Measurements from ENCODE around the gene JADE2. TPM values are rescaled to one million over a fixed set of nuclear protein-coding genes. Genes with fewer than 3 reads are reported as not detected.
"Not testable (repeated sequence)": the region's sequence is repeated elsewhere in the genome, so short reads cannot be mapped to it uniquely, and the experiment has no call there.

Gene JADE2
- polyA plus RNA-seq, 1 donor: 1.9 TPM

DNA sequence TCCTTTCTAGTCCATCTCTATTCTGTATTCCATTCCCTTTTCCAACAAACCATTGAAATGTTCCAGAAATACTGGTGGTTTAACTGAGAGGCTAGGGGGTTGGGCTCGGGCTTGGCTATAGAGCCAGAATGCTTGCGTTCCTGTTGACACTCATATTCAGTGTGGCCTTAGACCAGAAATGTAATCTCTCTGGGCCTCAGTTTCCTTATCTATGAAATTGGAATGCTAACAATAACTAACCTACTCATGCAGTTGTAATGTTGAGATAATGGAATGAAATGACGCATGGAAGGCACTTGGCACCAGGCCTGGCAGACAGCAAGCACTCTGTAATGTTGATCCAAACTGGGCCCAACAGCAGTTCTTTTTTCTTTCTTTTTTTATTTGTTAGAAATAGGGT lies 26.8 kb downstream of the JADE2 start:
- DNase-seq: no peak

- DNase-seq: not testable (repeated sequence)
These were observed 27.2 kb downstream of the JADE2 start for GRCh38 chr5:134552716-134553115.

DNA sequence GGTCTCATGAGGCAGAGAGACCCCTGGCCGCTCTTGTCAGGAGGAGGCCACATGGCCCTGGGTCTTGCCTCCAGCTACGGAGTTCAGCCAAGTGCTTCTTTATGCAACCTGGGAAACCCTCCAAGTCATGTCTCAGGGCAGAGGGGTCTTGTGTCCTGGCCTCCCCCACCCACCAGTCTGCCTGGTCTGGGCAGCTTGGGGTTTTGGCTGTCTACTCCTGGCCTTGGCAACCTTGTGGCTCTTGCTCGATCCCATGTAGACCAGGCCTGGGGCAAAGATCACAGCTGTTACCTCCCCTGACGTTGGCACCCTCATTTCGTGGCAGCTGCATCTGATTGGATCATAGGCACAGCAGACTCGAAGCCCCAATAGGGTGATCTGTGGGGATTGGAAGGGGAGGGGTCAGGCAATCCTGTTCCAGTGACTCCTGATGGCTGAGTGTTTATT lies 28.4 kb downstream of the JADE2 start:
- no peak for DNase-seq

GRCh38 chr5:134554319-134555222 lies 29.1 kb downstream of the JADE2 start:
- no peak for DNase-seq

DNA sequence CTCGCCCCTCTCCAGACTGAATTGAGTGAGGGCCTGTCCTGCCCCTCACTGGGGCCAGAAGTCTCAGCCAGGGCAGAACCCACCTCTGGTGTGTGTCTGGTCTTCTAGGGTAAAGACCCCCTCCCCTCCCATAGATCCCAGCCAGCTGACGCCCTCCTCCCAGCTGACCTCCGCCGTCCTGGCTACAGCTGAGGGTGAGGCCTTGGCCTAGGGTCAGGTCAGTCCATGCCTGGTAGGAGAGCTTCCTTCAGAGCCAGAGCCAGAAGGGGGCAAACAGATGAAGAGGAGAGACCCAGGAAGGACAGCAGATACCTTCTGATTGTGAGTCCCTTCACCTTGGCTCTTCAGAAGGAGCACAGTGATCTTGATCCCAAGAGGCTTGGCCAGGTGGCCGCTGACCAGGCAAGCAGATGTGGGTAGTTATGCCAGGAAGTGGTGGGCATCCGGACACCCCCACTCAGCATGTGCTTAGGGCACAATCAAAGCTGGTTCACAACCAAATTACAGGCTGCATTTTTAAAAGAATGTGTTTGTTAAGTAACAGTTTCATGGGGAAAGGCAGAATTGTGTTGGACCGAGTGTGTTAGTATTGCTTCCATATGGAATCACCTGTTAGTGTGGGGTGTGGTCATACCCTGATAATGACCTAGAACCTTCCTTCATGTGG lies 29.9 kb downstream of the JADE2 start:
- DNase-seq: no peak

GRCh38 chr5:134555890-134556311 lies 30.4 kb downstream of the JADE2 start:
- DNase-seq: no peak

DNA sequence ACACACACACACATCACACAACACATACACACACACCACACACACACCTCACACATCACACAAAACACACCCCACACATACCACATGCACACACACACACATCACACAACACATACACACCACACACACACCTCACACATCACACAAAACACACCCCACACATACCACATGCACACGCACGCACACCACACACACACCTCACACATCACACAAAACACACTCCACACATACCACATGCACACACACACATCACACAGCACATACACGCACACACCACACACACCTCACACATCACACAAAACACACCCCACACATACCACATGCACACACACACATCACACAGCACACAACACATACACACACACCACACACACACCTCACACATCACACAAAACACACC lies 31.1 kb downstream of the JADE2 start:
- DNase-seq: not testable (repeated sequence)

DNA sequence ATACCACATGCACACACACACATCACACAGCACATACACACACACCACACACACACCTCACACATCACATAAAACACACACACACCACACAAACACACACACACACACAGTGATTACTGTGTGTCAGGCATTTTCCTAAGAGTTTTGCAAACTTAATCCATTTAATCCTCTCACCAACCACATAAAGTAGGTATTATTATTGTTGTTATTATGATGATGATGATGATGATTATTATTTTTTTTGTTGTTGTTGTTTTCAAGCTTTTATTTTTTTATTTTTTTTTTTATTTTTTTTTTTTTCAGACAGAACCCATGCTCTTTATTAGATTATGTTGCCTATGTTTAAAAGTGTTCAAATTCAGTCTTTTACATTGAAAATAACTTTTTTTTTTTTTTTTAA lies 31.5 kb downstream of the JADE2 start:
- no peak for DNase-seq

DNA sequence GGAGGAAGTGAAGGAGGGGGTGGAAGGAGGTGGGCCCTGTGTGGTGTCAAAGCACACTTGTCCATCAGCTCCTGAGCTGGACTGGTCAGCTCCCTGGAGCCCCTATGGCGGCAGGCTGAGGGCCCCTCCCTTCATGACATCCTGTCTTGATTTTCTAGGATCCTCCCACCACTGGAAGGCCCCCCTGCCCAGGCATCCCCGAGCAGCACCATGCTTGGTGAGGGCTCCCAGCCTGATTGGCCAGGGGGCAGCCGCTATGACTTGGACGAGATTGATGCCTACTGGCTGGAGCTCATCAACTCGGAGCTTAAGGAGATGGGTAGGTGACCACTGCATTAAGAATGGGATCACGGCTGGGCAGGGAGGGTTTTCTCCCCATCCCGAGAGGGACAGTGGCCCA lies 34.2 kb downstream of the JADE2 start:
- no peak for DNase-seq

DNA sequence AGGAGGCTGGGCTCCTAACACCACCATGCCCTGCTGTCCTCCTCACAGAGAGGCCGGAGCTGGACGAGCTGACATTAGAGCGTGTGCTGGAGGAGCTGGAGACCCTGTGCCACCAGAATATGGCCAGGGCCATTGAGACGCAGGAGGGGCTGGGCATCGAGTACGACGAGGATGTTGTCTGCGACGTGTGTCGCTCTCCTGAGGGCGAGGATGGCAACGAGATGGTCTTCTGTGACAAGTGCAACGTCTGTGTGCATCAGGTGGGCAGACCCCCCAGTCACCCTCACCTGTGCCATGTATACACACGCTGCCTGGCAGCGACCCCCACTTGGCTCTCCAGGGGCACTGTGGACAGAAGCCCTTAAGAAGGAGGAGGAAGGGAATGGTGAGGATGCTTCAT lies 35.2 kb downstream of the JADE2 start:
- no peak for DNase-seq

GRCh38 chr5:134561871-134562296 lies 36.4 kb downstream of the JADE2 start:
- DNase-seq: no peak

DNA sequence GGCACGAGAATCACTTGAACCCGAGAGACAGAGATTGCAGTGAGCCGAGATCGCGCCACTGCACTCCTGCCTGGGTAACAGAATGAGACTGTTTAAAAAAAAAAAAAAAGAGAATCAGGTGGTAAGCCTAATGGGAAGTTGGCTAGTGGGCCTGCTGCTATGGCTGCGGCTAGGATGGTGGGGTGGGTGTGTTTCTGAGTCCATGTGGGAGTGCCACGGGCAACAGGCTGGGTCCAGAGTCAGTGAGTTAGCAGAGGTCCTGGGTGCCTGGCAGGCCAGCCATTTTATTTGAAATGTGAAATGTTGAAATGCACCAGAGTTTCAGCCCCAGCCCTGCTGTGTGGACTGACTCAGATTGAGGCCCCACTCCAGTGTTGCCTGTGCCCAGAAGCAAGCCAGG lies 37.8 kb downstream of the JADE2 start:
- DNase-seq: no peak

- no peak for DNase-seq
These were observed 38.5 kb downstream of the JADE2 start for GRCh38 chr5:134563962-134564361.

GRCh38 chr5:134564396-134564795 lies 38.9 kb downstream of the JADE2 start:
- DNase-seq: no peak

DNA sequence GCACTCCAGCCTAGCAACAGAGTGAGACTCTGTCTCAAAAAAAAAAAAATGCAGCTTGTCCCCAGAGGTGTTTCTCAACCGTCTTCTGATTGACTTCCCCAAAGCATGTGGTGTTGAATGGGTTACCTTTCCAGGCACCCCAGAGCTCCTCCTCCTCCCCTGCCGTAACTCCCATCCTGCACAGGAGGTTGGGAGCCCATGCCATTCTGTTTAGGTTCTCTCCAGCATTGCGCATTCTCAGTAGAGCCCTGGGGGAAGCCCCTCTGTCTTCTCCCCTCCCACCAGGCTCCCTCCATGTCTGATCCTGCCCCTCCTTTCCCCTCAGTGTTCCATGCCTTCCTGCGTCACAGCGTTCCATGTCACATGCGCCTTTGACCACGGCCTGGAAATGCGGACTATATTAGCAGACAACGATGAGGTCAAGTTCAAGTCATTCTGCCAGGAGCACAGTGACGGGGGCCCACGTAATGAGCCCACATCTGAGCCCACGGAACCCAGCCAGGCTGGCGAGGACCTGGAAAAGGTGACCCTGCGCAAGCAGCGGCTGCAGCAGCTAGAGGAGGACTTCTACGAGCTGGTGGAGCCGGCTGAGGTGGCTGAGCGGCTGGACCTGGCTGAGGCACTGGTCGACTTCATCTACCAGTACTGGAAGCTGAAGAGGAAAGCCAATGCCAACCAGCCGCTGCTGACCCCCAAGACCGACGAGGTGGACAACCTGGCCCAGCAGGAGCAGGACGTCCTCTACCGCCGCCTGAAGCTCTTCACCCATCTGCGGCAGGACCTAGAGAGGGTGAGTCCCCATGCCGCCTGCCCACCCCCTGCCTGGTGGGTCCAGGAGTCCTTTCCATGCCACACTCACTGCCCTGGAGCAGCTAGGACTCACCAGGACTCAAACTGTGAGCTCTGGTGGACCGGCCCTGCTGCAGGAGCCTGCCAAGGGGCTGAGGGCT lies 40.6 kb downstream of the JADE2 start:
- no peak for DNase-seq

DNA sequence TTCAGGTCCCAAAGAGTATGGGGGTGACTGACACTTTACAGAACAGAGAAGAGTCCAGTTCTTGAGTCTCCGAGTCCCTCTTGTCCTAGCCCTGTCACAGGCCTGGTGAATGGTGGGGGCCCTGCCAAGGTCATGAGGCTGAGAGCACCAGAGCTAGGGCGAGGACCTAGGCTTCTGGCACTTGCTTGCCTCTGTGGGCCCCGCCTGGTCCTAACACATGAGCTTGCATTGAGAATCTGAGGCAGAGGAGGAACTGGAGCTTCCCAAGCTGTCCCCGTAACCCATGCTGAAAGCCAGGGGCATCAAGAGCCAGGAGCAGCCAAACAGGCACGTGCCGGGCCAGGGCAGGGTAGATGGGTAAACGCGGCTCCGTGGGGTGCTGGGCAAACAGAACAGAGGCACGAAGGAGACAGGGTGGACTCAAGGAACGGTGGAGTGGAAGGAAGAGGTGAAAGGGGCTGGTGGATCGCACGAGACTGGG lies 41.3 kb downstream of the JADE2 start:
- no peak for DNase-seq

DNA sequence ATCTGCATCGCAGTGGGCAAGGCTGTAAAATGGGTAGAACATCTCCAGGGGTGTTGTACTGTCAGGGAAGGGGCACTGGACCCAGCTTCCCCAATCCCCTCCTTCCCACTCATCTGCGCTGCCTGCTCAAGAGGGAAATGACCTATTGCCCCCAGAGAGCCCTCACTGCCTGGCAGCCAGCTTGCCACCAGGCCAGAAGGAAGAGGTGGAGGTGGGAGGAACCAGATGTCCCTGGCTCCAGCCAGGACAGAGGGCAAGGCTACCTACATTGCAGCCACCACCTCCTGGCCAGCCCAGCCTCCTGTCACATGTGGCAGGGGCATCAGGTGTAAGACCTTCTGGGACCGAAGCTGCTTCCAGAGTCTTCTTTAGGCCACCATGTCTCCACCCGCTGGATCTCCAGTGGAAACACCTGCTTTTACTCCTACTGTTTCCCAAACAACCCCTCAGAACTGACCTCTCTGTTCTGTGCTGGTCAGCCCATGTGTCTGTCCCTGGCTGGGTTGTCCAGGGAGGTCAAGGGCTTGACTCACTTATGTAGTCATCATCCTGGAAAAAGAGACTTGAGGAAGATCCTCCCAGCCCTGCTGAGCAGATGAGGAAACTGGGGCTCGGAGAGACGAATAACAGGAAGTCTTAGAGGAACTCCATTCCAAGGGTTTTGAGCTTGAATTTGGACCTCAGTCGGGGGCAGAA lies 42.3 kb downstream of the JADE2 start:
- DNase-seq: no peak

DNA sequence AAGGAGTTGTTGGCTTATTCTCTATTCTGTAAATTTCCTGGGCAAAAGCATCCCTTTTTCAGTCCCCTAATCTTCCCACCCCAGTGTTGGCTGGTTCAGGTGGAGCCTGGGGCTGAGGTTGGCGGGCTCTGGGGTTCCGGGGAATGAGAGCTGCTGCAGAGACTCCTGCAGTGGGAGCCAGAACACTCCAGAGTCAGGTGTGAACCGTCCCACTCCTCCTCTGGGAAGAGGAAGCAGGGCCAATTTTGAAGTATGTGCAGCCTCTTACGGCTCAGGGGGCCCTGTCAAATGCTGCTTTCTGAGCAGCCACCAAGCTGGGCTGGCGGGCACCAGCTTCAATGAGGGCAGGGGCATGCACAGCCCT lies 42.8 kb downstream of the JADE2 start:
- no peak for DNase-seq

GRCh38 chr5:134568761-134569695 lies 43.6 kb downstream of the JADE2 start:
- DNase-seq: no peak

DNA sequence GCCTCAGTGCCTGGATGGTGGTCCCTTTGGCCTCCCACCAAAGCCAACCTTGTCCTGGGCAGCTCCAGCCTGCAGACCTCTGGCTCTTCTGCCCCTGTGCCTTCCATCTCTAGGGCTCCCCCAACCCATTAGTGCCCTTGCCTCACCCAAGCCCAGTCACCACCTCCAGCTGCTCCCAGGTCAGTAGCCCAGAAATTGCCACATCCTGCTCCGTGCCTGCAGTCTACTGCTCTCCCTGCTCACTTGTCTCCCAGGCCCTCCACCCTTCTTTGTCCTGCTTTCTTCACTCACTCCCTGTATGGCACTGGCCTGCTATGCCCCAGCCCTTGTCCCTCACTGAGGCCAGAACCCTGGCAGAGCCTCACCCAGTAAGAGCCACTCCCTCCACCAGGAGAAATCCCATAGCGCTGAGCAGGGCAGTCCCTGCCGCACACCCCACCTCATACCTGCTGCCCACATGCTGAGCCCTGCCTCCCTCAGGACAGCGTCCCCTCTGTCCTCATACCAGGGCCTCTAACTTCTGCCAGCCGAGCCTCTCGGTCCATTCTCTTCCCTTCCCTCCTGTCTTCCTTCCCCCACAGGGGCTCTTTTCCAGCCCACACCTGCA lies 44.4 kb downstream of the JADE2 start:
- no peak for DNase-seq

Measured in hindlimb muscle (tissue), 1 donor.